ENCODE results near the gene USP46. TPM values are rescaled to one million over a fixed set of nuclear protein-coding genes. Genes with fewer than 3 reads are reported as not detected.
A peak's percentile ranks its signal among the peaks of the same experiment; 100 is the strongest.

The USP46 gene
- total RNA-seq, 1 donor from 2014 or later, result 76.4 TPM

DNA sequence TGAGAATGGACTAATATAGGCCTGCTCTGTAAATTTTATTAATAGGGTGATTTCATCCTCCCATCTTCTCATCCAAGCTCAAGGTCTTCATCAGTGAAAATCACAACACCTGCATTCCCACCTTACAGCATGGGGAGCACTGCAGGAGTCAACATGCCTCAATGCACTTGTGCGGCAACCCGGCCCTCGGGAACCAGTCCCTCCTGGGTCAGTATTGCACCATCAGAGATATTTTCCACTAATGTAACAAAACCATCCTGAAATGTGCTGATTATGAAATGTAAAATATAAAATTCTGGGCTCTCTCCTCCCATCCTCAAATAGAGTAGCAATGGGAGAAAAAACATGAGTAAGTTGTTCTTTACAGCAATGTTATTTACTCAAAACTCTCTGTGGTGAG, 13.0 kb downstream of the USP46 start:
- H3K36me3 ChIP-seq, result peaks cover 4% of the 10 kb centered on the region
- no peaks in the 10 kb centered on the region for H3K27me3 ChIP-seq (ENCODE audit: low read depth)
- no peak overlapping the region for H3K4me3 ChIP-seq
- no peaks in the 10 kb centered on the region for H3K9me3 ChIP-seq (replicated peaks)
- TF ChIP-seq, protein P1, sequence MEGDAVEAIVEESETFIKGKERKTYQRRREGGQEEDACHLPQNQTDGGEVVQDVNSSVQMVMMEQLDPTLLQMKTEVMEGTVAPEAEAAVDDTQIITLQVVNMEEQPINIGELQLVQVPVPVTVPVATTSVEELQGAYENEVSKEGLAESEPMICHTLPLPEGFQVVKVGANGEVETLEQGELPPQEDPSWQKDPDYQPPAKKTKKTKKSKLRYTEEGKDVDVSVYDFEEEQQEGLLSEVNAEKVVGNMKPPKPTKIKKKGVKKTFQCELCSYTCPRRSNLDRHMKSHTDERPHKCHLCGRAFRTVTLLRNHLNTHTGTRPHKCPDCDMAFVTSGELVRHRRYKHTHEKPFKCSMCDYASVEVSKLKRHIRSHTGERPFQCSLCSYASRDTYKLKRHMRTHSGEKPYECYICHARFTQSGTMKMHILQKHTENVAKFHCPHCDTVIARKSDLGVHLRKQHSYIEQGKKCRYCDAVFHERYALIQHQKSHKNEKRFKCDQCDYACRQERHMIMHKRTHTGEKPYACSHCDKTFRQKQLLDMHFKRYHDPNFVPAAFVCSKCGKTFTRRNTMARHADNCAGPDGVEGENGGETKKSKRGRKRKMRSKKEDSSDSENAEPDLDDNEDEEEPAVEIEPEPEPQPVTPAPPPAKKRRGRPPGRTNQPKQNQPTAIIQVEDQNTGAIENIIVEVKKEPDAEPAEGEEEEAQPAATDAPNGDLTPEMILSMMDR (IDR thresholded peaks at IDR 0.05; ENCODE audit: borderline replicate concordance), result no peak
- H3K27ac ChIP-seq (replicated peaks), result peak overlapping the region; percentile 6
- intact Hi-C loops (cut with micrococcal nuclease), result no loop called here
- peaks cover 74% of the 10 kb centered on the region for H3K4me1 ChIP-seq
- no peak for DNase-seq

DNA sequence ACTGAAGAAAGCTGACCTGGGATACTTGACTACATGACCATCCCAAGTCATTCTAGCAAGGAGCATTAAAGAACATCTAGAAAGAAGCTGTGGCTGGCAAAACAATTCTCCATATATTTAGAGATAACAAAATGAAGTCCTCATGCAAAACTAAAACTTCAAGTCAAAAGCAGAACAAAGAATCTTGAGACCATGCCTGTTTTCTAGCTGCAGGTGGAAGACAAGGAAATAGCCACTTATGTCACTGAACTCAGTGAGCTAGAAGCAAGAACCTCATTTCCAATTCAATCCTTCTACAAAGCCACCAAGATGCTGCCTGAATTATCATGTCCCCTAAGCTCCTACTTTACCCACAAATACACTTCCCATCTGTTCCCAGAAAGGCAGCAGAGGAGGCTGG, 13.8 kb downstream of the USP46 start:
- Histone ChIP-seq H3K4me3 (no peak overlapping the region), H3K27me3 (ENCODE audit: low read depth) (no peaks in the 10 kb centered on the region), H3K4me1 (peaks cover 81% of the 10 kb centered on the region), H3K27ac (replicated peaks) (no peak overlapping the region), H3K36me3 (peaks cover 4% of the 10 kb centered on the region), H3K9me3 (replicated peaks) (no peaks in the 10 kb centered on the region)
- intact Hi-C loops (cut with micrococcal nuclease), result no loop called here
- TF ChIP-seq, protein P1 (IDR thresholded peaks at IDR 0.05; ENCODE audit: borderline replicate concordance), result no peak
- DNase-seq, result no peak

DNA sequence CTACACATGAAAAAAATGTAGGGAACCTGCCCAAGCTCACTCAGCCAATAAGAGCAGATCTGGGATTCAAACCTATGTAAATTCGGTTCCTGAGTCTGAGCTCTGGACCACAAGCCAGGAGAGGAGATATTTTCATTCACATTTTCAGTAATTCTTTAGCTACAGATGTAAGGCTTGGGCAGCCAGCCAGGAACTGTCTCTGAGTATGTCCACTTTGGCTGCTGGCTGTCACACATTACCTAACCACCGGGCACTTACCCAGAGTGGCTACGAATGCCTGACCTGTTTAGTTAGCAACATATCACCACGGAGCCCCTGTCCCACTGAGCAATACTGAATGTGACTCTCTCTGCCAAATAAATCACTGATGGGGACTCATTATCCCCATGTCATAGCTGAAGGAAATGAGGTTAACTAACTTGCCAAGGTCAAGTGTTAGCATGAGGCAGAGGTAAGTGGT, 15.3 kb downstream of the USP46 start:
- peaks cover 88% of the 10 kb centered on the region for H3K4me1 ChIP-seq

DNA sequence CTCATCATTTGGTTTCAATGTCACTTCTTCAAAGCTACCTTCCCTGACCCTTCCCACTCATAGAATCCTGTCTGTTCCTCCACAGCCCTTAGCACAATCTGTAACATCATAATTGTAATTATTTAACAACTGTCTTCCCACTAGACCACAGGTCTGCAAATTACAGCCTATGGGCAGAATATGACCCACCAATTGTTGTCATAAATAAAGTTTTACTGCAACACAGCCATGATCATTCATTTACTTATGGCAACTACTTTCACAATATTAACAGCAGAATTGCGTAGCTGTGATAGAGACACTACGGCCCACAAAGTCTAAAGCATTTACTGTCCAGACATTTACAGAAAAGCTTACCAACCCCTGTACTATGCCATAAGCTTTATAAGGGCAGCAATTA, 15.9 kb downstream of the USP46 start:
- peak overlapping the region; percentile 74 for H3K27ac ChIP-seq (replicated peaks)
- no peaks in the 10 kb centered on the region for H3K9me3 ChIP-seq (replicated peaks)
- TF ChIP-seq, protein P1 (IDR thresholded peaks at IDR 0.05; ENCODE audit: borderline replicate concordance), result no peak
- H3K36me3 ChIP-seq, result no peaks in the 10 kb centered on the region
- DNase-seq, result no peak
- H3K4me3 ChIP-seq, result no peak overlapping the region
- intact Hi-C loops (cut with micrococcal nuclease), result no loop called here
- H3K4me1 ChIP-seq, result peaks cover 86% of the 10 kb centered on the region
- no peaks in the 10 kb centered on the region for H3K27me3 ChIP-seq (ENCODE audit: low read depth)

More for the DNA sequence above, 15.3 kb downstream of the USP46 start:
- peak overlapping the region; percentile 74 for H3K27ac ChIP-seq (replicated peaks)
- H3K9me3 ChIP-seq (replicated peaks), result no peaks in the 10 kb centered on the region
- peak; percentile 87 for DNase-seq
- H3K36me3 ChIP-seq, result no peaks in the 10 kb centered on the region
- intact Hi-C loops (cut with micrococcal nuclease), result no loop called here
- H3K27me3 ChIP-seq (ENCODE audit: low read depth), result no peaks in the 10 kb centered on the region
- TF ChIP-seq, protein P1 (IDR thresholded peaks at IDR 0.05; ENCODE audit: borderline replicate concordance), result no peak
- H3K4me3 ChIP-seq, result no peak overlapping the region

DNA sequence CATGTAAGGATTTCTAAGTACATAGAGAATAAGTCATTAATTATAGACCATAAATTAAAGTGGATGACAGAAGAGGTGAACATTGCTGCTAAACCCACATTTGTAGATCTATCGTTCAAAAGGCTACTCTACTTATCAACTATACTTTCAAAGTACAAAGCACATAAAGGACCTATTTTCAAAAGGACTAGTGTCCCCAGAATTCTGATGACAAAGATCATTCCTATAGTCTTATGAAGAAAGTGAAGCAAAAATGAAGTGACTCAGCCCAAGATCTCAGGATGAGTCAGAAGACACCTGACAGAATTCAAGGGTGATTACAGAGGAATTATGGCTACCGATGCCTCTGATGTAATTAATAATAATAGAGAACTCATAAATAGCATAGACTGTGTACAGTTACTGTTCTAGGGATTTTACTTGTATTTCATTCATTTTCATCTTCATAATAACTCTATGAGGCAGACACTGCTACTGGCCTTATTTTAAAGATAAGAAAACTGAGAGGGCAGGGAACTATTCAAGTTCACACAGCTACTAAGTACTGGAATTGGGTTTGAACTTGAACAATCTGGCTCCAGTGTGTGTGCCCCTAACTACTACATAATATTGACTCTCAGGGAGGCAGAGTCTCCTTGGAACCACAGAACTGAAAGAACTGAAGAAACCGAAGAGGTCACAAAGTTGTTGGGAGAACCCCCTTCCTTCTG, 17.1 kb downstream of the USP46 start:
- intact Hi-C loops (cut with micrococcal nuclease), result no loop called here
- no peaks in the 10 kb centered on the region for H3K36me3 ChIP-seq
- DNase-seq, result no peak
- H3K4me3 ChIP-seq, result no peak overlapping the region
- TF ChIP-seq, protein P1 (IDR thresholded peaks at IDR 0.05; ENCODE audit: borderline replicate concordance), result no peak
- no peaks in the 10 kb centered on the region for H3K27me3 ChIP-seq (ENCODE audit: low read depth)
- no peaks in the 10 kb centered on the region for H3K9me3 ChIP-seq (replicated peaks)
- H3K4me1 ChIP-seq, result peaks cover 86% of the 10 kb centered on the region
- peak overlapping the region; percentile 75 for H3K27ac ChIP-seq (replicated peaks)
